ENCODE measurements around the gene PACSIN2.

PACSIN2 gene

GRCh38 chr22:42979606-42980005 is 35.3 kb downstream of the PACSIN2 start:
- DNase-seq (ENCODE audit: low read depth) = no peak
- no peak for TF ChIP-seq CTCF (IDR thresholded peaks at IDR 0.05; ENCODE audit: insufficient read depth, low read depth, low read length, missing control alignments)
- no peak overlapping the region for H3K4me3 ChIP-seq (ENCODE audit: low read depth, low read length)

- no peak for DNase-seq (ENCODE audit: low read depth)
- H3K4me3 ChIP-seq (ENCODE audit: low read depth, low read length) = no peak overlapping the region
- TF ChIP-seq CTCF (IDR thresholded peaks at IDR 0.05; ENCODE audit: insufficient read depth, low read depth, low read length, missing control alignments) = no peak
Observed at GRCh38 chr22:42978453-42979103, 36.4 kb downstream of the PACSIN2 start.

GRCh38 chr22:42977569-42977968 is 37.4 kb downstream of the PACSIN2 start:
- H3K4me3 ChIP-seq (ENCODE audit: low read depth, low read length) = no peak overlapping the region
- DNase-seq (ENCODE audit: low read depth) = no peak
- no peak for TF ChIP-seq CTCF (IDR thresholded peaks at IDR 0.05; ENCODE audit: insufficient read depth, low read depth, low read length, missing control alignments)

GRCh38 chr22:42976217-42976933 is 38.6 kb downstream of the PACSIN2 start:
- no peak for DNase-seq (ENCODE audit: low read depth)
- no peak overlapping the region for H3K4me3 ChIP-seq (ENCODE audit: low read depth, low read length)
- TF ChIP-seq CTCF (IDR thresholded peaks at IDR 0.05; ENCODE audit: insufficient read depth, low read depth, low read length, missing control alignments) = no peak

GRCh38 chr22:42974223-42974622 is 40.7 kb downstream of the PACSIN2 start:
- H3K4me3 ChIP-seq (ENCODE audit: low read depth, low read length) = no peak overlapping the region
- no peak for DNase-seq (ENCODE audit: low read depth)
- TF ChIP-seq CTCF (IDR thresholded peaks at IDR 0.05; ENCODE audit: insufficient read depth, low read depth, low read length, missing control alignments) = no peak

GRCh38 chr22:42973536-42973881 is 41.4 kb downstream of the PACSIN2 start:
- no peak for TF ChIP-seq CTCF (IDR thresholded peaks at IDR 0.05; ENCODE audit: insufficient read depth, low read depth, low read length, missing control alignments)
- DNase-seq (ENCODE audit: low read depth) = no peak
- H3K4me3 ChIP-seq (ENCODE audit: low read depth, low read length) = no peak overlapping the region
